DMS79 (cell line): ENCODE measurements around the gene STK33.
A peak's percentile ranks its signal among the peaks of the same experiment; 100 is the strongest.

Source experiments
- DNase-seq: peaks from one replicate; lab custom pipeline; 2025; lab: John Stamatoyannopoulos, UW

STK33 gene

DNA sequence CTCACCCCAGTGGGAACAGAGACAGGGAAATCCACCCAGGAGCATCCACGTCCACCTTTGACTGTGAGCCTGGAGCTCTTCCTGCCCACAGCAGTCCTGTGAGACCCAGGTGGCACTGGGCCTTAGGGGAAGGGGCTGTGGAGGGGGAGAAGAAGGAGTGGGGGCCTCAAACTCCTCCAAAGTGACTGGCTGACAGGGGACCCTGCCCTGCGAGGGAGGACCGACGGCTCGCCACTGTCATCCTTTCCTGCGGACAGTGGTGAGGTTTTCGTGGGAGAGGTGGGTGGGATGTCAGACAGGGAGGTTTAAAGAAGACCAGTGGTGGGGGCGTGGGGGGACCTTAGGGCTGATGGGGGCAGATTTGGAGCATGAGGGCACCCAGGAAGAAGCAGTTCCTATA is 237.8 kb downstream of the STK33 start:
- DNase-seq, result no peak

GRCh38 chr11:8355416-8355742 is 238.6 kb downstream of the STK33 start:
- DNase-seq, result no peak

DNA sequence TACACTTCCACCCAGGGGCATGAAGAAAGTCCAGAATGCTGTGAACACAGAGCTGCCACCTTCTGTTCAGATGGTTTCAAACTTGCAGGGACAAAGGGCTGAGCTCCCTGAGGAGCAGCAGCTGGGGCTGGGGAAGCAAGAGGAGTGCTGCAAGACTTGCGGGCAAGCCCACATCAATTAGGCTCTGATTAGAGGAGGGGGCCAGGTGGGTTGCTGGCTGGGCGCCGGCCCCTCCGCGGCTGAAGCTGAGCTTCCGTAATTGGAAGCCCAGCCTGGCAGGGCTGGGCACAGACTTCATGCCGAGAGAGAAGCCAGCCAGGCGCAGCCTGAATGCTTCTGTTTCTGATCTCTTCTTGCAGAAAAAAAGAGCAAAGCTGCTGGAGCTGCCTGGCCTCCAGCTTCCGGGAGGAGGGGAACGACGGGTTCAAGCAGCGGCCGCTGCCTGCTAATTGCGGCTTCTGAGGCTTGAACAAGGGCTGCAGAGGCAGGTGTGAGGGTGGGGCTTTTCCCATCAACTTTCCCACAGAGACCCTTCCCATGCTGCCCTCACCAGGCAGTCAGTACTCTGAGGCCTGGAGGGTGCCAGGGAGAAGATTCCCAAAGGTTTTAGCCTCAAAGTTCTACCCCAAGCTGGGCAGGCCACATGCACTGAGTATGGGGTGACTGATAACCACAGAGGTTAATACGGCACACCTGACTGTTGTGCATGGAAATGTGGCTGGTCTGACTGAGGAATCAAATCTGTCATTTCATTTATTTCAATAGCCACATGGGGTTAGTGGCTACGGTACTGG is 239.2 kb downstream of the STK33 start:
- DNase-seq, result peak; percentile 97

- no peak for DNase-seq
These were observed 241.0 kb downstream of the STK33 start for GRCh38 chr11:8352876-8353505.

DNA sequence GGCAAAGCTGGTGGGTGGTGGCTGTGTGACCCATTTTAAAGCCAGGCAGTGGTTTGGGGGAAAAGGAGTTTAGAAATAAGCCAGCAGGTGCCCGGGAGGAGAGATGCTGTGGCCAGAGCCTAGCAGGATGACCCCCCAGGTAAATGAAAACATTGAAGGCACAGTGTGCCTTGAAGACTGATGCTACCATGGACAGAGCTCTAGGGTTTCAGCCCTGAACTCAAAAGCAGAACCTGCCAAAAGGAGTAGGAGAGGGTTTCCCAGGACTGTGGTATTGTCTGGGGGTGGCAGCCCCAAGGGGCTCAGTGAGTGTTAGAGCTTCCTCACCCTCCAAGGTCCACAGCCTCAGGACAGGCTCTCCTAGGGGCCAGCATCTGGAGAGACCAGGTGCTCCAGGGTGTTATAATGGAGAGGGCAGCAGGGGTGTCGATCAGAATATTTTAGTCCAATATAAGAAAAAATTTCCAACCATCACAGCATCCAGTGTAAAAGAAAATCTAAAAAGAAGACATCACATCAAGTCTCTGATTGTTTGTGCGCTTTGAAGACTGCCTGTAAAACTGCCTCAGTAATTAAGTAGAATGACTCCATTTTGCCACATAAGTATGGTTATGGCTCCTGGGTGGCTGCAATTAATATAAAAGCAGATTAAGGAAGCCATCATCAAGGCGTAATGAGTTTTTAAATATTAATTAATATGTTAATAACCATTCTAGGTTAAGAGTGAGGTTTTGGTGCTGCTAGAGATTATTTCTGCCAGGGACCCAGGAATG is 241.7 kb downstream of the STK33 start:
- DNase-seq, result no peak

DNA sequence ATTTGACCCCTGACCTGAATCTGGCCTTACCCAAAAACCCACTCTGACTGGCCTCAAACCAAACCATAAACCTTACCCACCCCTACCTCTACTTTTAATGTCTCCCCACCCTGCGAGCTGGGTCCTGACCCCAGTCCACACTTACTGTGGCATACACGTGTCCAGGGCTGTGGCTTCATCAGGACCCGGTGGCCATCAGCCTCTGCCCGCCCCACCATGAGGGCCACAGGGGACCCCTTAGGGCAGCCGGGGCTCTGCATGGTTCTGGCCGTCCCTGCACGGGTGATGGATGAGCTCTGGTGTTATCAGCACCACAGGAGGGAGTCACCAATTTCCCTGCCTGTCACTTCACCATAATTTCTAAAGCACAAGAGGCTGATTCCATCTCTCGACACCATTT is 242.8 kb downstream of the STK33 start:
- DNase-seq, result no peak

GRCh38 chr11:8347978-8348377 is 246.1 kb downstream of the STK33 start:
- DNase-seq, result no peak

DNA sequence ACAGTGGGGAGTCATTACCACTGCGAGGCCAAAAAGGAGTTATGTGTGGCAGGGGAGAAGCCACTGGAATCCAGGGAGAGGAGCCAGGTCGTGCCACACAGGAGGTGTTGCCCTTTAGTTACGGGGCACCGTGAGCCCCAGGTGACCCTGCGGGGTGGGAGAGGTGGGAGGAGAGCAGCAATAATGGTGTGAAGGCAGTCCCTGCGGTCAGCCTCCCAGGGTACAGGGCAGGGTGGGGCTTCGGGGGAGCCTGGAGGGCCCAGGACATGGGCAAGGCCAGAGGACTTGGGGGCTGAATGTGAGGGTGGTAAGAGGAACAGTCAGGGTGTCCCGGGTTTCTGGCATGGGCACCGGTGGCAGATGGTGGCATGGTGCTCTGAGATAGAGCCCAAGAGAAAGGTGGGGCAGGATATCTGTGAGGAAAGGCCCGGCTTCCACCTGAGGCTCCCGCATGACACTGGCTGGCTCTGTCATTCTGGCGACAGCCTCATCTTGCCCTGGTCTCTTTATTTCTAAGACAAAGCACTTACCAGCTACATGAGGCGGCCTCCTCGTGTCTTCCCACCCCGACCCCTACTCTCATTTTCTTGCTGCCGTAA is 247.8 kb downstream of the STK33 start:
- DNase-seq, result no peak

DNA sequence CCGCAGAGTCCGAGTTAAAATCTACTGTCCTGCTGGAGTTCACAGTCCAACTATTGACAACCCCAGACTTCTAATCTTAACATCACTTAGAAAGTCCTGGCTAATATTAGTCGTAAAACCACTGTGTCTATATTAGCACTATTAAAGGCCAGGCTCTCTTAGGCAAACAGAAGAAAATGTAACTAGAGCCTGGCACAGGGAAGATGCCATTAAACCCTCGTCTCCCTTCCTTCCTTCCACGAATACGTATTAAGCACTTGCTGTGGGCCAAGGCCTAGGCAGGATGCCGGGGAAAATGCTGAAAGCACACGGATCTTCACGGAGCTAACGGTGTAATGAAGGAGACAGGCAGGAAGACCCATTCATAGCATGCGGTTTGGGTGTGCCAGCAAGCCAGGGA is 248.8 kb downstream of the STK33 start:
- no peak for DNase-seq

GRCh38 chr11:8344346-8344745 is 249.7 kb downstream of the STK33 start:
- no peak for DNase-seq

DNA sequence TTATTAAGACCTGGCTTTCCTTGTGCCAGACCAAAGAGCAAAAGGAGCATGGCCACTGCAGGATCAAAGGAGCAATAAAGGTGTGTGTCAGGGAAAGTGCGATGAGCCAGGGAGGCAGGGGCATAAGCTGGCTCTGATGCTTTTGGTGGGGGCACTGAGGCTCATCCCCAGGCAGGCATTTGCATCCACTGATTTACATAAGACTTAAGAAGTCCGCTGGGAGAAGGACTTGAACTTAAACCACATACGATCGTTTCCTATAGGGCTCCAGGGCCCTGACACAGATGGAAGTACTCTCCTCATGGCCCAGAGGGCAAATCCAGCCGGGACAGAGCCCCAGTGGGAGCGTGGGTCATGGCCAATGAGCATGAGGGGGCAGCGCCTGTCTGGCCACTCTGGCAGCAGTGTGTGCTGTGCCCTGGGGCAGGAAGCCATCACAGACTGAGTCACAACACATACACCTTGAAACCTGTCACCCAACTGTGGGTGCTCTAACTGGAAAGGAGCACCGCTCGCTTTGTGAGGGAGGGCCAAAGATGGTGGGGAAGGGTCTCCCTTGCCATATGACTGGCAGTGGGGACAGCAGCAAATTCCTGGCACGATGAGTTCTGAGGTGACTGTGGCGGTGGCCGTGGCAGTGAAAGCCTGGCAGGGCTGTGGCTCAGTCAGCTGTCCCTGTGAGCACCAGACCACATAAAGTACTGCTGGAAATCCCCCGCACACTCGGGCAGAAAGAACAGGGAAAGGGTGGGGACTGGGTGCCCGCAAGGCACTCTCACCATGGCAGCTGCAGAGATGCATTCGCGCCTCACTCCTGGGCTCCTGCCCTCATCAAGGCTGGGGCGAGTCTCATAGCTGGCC is 251.0 kb downstream of the STK33 start:
- DNase-seq, result no peak

DNA sequence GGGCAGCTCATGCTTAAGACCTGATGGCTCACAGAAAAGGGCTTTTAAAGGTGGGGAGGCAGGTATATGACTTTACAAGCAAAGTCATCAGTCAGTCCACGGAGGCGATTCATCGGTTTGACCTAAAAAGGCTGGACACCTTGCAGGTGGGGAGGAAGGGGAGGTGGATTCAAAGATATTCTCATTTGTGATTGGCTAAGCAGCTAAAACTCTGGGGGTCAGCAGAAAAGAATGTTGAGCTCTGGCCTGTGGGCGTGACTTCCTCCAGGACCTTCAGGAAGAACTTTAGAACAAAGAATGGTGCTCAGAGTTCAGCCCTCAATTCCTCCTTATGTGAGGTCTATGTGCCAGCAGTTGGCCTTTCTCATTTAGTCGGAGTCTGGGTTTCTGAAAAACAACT is 252.0 kb downstream of the STK33 start:
- DNase-seq, result no peak
